ENCODE results near the gene TIAM2. TPM values are rescaled to one million over a fixed set of nuclear protein-coding genes. Genes with fewer than 3 reads are reported as not detected.
A peak's percentile ranks its signal among the peaks of the same experiment; 100 is the strongest.

Gene TIAM2
- total and polyA plus RNA-seq, 8 donors = 1.1 to 44.2 (median 5.5) TPM

DNA sequence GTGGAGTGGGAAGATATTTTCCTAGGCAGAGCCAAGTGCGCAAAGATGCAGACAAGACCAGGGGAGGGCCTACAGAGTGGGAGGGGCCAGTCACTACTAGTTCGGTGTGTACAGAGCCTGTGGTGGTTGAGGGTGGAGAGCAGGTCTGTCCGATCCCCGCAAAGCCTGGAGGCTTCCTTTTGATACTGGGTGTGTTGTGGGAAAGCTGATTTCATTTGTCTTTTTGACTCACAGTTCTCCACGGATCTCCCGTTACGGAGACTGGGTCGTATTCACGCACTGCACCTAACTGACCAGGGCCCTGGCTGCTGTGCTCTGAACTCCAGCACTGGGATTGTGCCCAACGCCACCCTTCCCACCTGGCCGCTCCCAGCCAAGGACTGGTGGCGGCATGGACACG, 1.4 kb upstream of the TIAM2 start:
- TF ChIP-seq EP300 (IDR thresholded peaks at IDR 0.05) = no peak
- no peak for TF ChIP-seq POLR2AphosphoS5 (IDR thresholded peaks at IDR 0.05)
- DNase-seq = no peak
- peaks cover 0 to 33% (median 7%) of the 10 kb centered on the region in 3 donors for H3K27me3 ChIP-seq
- WGBS, 5 donors = 90 to 93% (median 91%) methylated on average over 12 to 13 of the region's 13 CpGs
- H3K4me1 ChIP-seq = peaks cover 14 to 35% (median 25%) of the 10 kb centered on the region in 4 donors
- H3K27ac ChIP-seq = no peak overlapping the region
- no peaks in the 10 kb centered on the region for H3K9me3 ChIP-seq
- peaks cover 0 to 15% (median 0%) of the 10 kb centered on the region in 4 donors for H3K36me3 ChIP-seq
- H3K4me3 ChIP-seq = no peak overlapping the region
- intact Hi-C loops (cut with DNase I; ENCODE audit: low total_unique reads) = no loop called here

- TF ChIP-seq, protein P1, sequence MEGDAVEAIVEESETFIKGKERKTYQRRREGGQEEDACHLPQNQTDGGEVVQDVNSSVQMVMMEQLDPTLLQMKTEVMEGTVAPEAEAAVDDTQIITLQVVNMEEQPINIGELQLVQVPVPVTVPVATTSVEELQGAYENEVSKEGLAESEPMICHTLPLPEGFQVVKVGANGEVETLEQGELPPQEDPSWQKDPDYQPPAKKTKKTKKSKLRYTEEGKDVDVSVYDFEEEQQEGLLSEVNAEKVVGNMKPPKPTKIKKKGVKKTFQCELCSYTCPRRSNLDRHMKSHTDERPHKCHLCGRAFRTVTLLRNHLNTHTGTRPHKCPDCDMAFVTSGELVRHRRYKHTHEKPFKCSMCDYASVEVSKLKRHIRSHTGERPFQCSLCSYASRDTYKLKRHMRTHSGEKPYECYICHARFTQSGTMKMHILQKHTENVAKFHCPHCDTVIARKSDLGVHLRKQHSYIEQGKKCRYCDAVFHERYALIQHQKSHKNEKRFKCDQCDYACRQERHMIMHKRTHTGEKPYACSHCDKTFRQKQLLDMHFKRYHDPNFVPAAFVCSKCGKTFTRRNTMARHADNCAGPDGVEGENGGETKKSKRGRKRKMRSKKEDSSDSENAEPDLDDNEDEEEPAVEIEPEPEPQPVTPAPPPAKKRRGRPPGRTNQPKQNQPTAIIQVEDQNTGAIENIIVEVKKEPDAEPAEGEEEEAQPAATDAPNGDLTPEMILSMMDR (IDR thresholded peaks at IDR 0.05) = no peak
- no peak for TF ChIP-seq POLR2AphosphoS5 (IDR thresholded peaks at IDR 0.05)
- TF ChIP-seq POLR2A (IDR thresholded peaks at IDR 0.05) = no peak
- TF ChIP-seq EP300 (IDR thresholded peaks at IDR 0.05) = no peak
- Histone ChIP-seq H3K4me1 (peaks cover 14 to 43% (median 25%) of the 10 kb centered on the region in 4 donors), H3K27ac (peak overlapping the region in 2 of 5 donors; percentile 66 to 78), H3K4me3 (peak overlapping the region; percentile 55 to 81 (median 65)), H3K27me3 (peaks cover 0 to 33% (median 7%) of the 10 kb centered on the region in 3 donors), H3K9me3 (no peaks in the 10 kb centered on the region), H3K36me3 (peaks cover 0 to 6% (median 0%) of the 10 kb centered on the region in 4 donors)
- no peak for DNase-seq
- WGBS, 5 donors = 21 to 31% (median 28%) methylated on average over 26 to 32 of the region's 32 CpGs
- intact Hi-C loops (cut with DNase I; ENCODE audit: low total_unique reads) = no loop called here
Observed at GRCh38 chr6:154994836-154995253, 270 bp upstream of the TIAM2 start.

GRCh38 chr6:154996016-154996590, 988 bp downstream of the TIAM2 start:
- peaks cover 14 to 43% (median 25%) of the 10 kb centered on the region in 4 donors for H3K4me1 ChIP-seq
- peak overlapping the region; percentile 61 to 78 (median 67) for H3K27ac ChIP-seq
- intact Hi-C loops (cut with DNase I; ENCODE audit: low total_unique reads) = no loop called here
- H3K4me3 ChIP-seq = peak overlapping the region; percentile 55 to 81 (median 65)
- H3K36me3 ChIP-seq = no peaks in the 10 kb centered on the region
- no peaks in the 10 kb centered on the region for H3K9me3 ChIP-seq
- DNase-seq = no peak
- no peak for TF ChIP-seq EP300 (IDR thresholded peaks at IDR 0.05)
- no peak for TF ChIP-seq POLR2AphosphoS5 (IDR thresholded peaks at IDR 0.05)
- no peak for TF ChIP-seq POLR2A (IDR thresholded peaks at IDR 0.05)
- H3K27me3 ChIP-seq = peaks cover 0 to 33% (median 7%) of the 10 kb centered on the region in 3 donors
- 7 to 15% (median 10%) methylated on average over 12 to 18 of the region's 18 CpGs for WGBS, 5 donors

- TF ChIP-seq EP300 (IDR thresholded peaks at IDR 0.05) (no peak), POLR2A (IDR thresholded peaks at IDR 0.05) (no peak), POLR2AphosphoS5 (IDR thresholded peaks at IDR 0.05) (no peak)
- TF ChIP-seq, protein P1 (IDR thresholded peaks at IDR 0.05) = no peak
- H3K4me1 ChIP-seq = peaks cover 14 to 43% (median 25%) of the 10 kb centered on the region in 4 donors
- intact Hi-C loops (cut with DNase I; ENCODE audit: low total_unique reads) = no loop called here
- WGBS, 5 donors = 33 to 54% (median 43%) methylated on average over 5 of the region's 5 CpGs
- H3K4me3 ChIP-seq = no peak overlapping the region
- H3K27ac ChIP-seq = peak overlapping the region in 1 of 5 donors; percentile 38
- peaks cover 0 to 33% (median 7%) of the 10 kb centered on the region in 3 donors for H3K27me3 ChIP-seq
- no peaks in the 10 kb centered on the region for H3K36me3 ChIP-seq
- peak in 1 of 2 donors; percentile 47 for DNase-seq
- H3K9me3 ChIP-seq = no peaks in the 10 kb centered on the region
Observed at GRCh38 chr6:154996841-154997311, 1.8 kb downstream of the TIAM2 start.

GRCh38 chr6:154998855-154999254, 3.7 kb downstream of the TIAM2 start:
- TF ChIP-seq POLR2A (IDR thresholded peaks at IDR 0.05) (no peak), EP300 (IDR thresholded peaks at IDR 0.05) (no peak), POLR2AphosphoS5 (IDR thresholded peaks at IDR 0.05) (no peak)
- TF ChIP-seq, protein P1 (IDR thresholded peaks at IDR 0.05) = no peak
- WGBS, 5 donors = 40 to 70% (median 57%) methylated on average over 2 of the region's 2 CpGs
- H3K9me3 ChIP-seq = no peaks in the 10 kb centered on the region
- H3K4me1 ChIP-seq = peaks cover 14 to 50% (median 25%) of the 10 kb centered on the region in 4 donors
- H3K36me3 ChIP-seq = no peaks in the 10 kb centered on the region
- H3K27ac ChIP-seq = peak overlapping the region in 4 of 5 donors; percentile 11 to 43 (median 34)
- peak in 1 of 2 donors; percentile 54 for DNase-seq
- no peak overlapping the region for H3K4me3 ChIP-seq
- H3K27me3 ChIP-seq = peaks cover 0 to 33% (median 7%) of the 10 kb centered on the region in 3 donors
- intact Hi-C loops (cut with DNase I; ENCODE audit: low total_unique reads) = no loop called here
